H9 (cell line): ENCODE results near the gene EXOSC1. TPM values are rescaled to one million over a fixed set of nuclear protein-coding genes. Genes with fewer than 3 reads are reported as not detected.
A peak's percentile ranks its signal among the peaks of the same experiment; 100 is the strongest.

Source experiments
- DNase-seq: peaks from one replicate; pipeline ENCODE4 v3.0.0-alpha.2; 2017
- H2AFZ ChIP-seq: one replicate; pipeline ENCODE4 v1.6.1; 2013; ENCODE audit warnings: mild to moderate bottlenecking, low read length, control low read depth, moderate library complexity
- H2AK5ac ChIP-seq: 2 replicates; pipeline ENCODE4 v1.6.1; 2013; ENCODE audit warnings: low read length, control low read depth, mixed read lengths; ENCODE audit not compliant: insufficient read length
- H2BK120ac ChIP-seq: one replicate; pipeline ENCODE4 v1.6.1; 2013; ENCODE audit warnings: low read depth, mild to moderate bottlenecking, low read length, control low read depth, inconsistent platforms; ENCODE audit not compliant: poor library complexity, severe bottlenecking
- H2BK12ac ChIP-seq: 2 replicates; pipeline ENCODE4 v1.6.1; 2013; ENCODE audit warnings: low read length, control low read depth, mixed read lengths, low read depth; ENCODE audit not compliant: insufficient read length
- H2BK15ac ChIP-seq: 2 replicates; pipeline ENCODE4 v1.6.1; 2013; ENCODE audit warnings: low read depth, low read length, control low read depth
- H2BK20ac ChIP-seq: one replicate; pipeline ENCODE4 v1.6.1; 2013; ENCODE audit warnings: low read depth, mild to moderate bottlenecking, low read length, control low read depth, inconsistent platforms; ENCODE audit not compliant: poor library complexity, severe bottlenecking
- H2BK5ac ChIP-seq: 2 replicates; pipeline ENCODE4 v1.6.1; 2013; ENCODE audit warnings: low read length, control low read depth, mixed read lengths; ENCODE audit not compliant: insufficient read length
- H3K14ac ChIP-seq: 2 replicates; pipeline ENCODE4 v1.6.1; 2013; ENCODE audit warnings: low read length, control low read depth; ENCODE audit not compliant: insufficient read depth
- H3K18ac ChIP-seq: 2 replicates; pipeline ENCODE4 v1.6.1; 2013; ENCODE audit warnings: low read depth, mild to moderate bottlenecking, mixed read lengths, low read length, control low read depth; ENCODE audit not compliant: insufficient read length
- H3K23ac ChIP-seq: 2 replicates; pipeline ENCODE4 v1.6.1; 2013; ENCODE audit warnings: low read length, control low read depth, mixed read lengths, low read depth; ENCODE audit not compliant: insufficient read length
- H3K23me2 ChIP-seq: 2 replicates; pipeline ENCODE4 v1.6.1; 2013; ENCODE audit warnings: low read depth, mild to moderate bottlenecking, mixed read lengths, low read length, control low read depth; ENCODE audit not compliant: insufficient read length, poor library complexity, severe bottlenecking
- H3K27ac ChIP-seq: 2 replicates; pipeline ENCODE4 v1.5.1; 2013; ENCODE audit warnings: low read length, control low read depth, mixed read lengths, low read depth; ENCODE audit not compliant: insufficient read length
- H3K27me3 ChIP-seq: 2 replicates; pipeline ENCODE4 v1.6.1; 2013; ENCODE audit warnings: low read length, control low read depth, inconsistent platforms; ENCODE audit not compliant: insufficient read depth
- H3K4ac ChIP-seq: 2 replicates; pipeline ENCODE4 v1.6.1; 2013; ENCODE audit warnings: low read depth, mild to moderate bottlenecking, control low read depth, inconsistent platforms, low read length, moderate library complexity
- H3K4me1 ChIP-seq: 2 replicates; pipeline ENCODE4 v1.6.1; 2013; ENCODE audit warnings: low read length, control low read depth, inconsistent platforms; ENCODE audit not compliant: insufficient read depth
- H3K4me2 ChIP-seq: 2 replicates; pipeline ENCODE4 v1.6.1; 2013; ENCODE audit warnings: low read length, control low read depth, mixed read lengths; ENCODE audit not compliant: insufficient read length, insufficient read depth
- H3K56ac ChIP-seq: 2 replicates; pipeline ENCODE4 v1.6.1; 2013; ENCODE audit warnings: low read depth, mild to moderate bottlenecking, mixed read lengths, low read length, control low read depth; ENCODE audit not compliant: insufficient read length
- H3K79me1 ChIP-seq: 2 replicates; pipeline ENCODE4 v1.6.1; 2013; ENCODE audit warnings: low read depth, mild to moderate bottlenecking, moderate library complexity, low read length, control low read depth, inconsistent platforms; ENCODE audit not compliant: insufficient read depth, poor library complexity, severe bottlenecking
- H3K79me2 ChIP-seq: 2 replicates; pipeline ENCODE4 v1.6.1; 2013; ENCODE audit warnings: low read length, control low read depth, inconsistent platforms; ENCODE audit not compliant: insufficient read depth
- H3K9ac ChIP-seq: 2 replicates; pipeline ENCODE4 v1.6.1; 2013; ENCODE audit warnings: low read length, control low read depth, mixed read lengths; ENCODE audit not compliant: insufficient read length; ENCODE audit errors: extremely low read depth
- H3K9me3 ChIP-seq: one replicate; pipeline ENCODE4 v1.6.1; 2013; ENCODE audit warnings: low read depth, low read length, inconsistent platforms; ENCODE audit not compliant: control insufficient read depth
- H3T11ph ChIP-seq: one replicate; pipeline ENCODE4 v1.6.1; 2013; ENCODE audit warnings: mild to moderate bottlenecking, low read length, control low read depth, inconsistent platforms
- H4K20me1 ChIP-seq: one replicate; pipeline ENCODE4 v1.6.1; 2013; ENCODE audit not compliant: control insufficient read depth, insufficient read length, insufficient read depth
- H4K5ac ChIP-seq: 2 replicates; pipeline ENCODE4 v1.6.1; 2013; ENCODE audit warnings: low read depth, mild to moderate bottlenecking, mixed read lengths, low read length, control low read depth; ENCODE audit not compliant: insufficient read length
- H4K8ac ChIP-seq: replicated peaks from 2 replicates; pipeline ENCODE4 v1.6.1; 2013; ENCODE audit warnings: low read length, control low read depth, mixed read lengths, low read depth; ENCODE audit not compliant: insufficient read length
- H4K91ac ChIP-seq: 2 replicates; pipeline ENCODE4 v1.6.1; 2013; ENCODE audit warnings: low read depth, mild to moderate bottlenecking, moderate library complexity, mixed read lengths, low read length, control low read depth; ENCODE audit not compliant: insufficient read length
- H3K27ac Mint-ChIP-seq, 3 experiments: 2 replicates in 2 of 3; 3 replicates in 1 of 3; pipeline ENCODE4 v1.8.0; 2020 to 2021; ENCODE audit warnings: mixed read lengths in 3 of 3, mild to moderate bottlenecking in 1 of 3, moderate library complexity in 1 of 3
- H3K27me3 Mint-ChIP-seq: 2 replicates; pipeline ENCODE4 v1.8.0; 2021; ENCODE audit warnings: low read depth, mild to moderate bottlenecking, moderate library complexity, mixed read lengths
- H3K36me3 Mint-ChIP-seq, 3 experiments: 2 replicates in 2 of 3; 3 replicates in 1 of 3; pipeline ENCODE4 v1.8.0; 2020 to 2021; ENCODE audit warnings: low read depth in 3 of 3, mixed read lengths in 3 of 3; ENCODE audit not compliant: insufficient read depth in 1 of 3
- H3K4me1 Mint-ChIP-seq, 2 experiments: 2 replicates each; pipeline ENCODE4 v1.8.0; 2020; ENCODE audit warnings: mixed read lengths in 2 of 2
- H3K4me3 Mint-ChIP-seq, 2 experiments: 2 replicates in 1 of 2; 3 replicates in 1 of 2; pipeline ENCODE4 v1.8.0; 2020 to 2021; ENCODE audit warnings: mild to moderate bottlenecking in 2 of 2, mixed read lengths in 2 of 2, moderate library complexity in 1 of 2
- H3K9me3 Mint-ChIP-seq, 2 experiments: 2 replicates in 1 of 2; 3 replicates in 1 of 2; pipeline ENCODE4 v1.8.0; 2020; ENCODE audit warnings: mild to moderate bottlenecking in 2 of 2, mixed read lengths in 2 of 2, moderate library complexity in 1 of 2
- CTCF ChIP-seq: fragments of 200-600 bp; sonication (generic); conservative IDR thresholded peaks from 3 replicates; pipeline ENCODE4 v1.8.0; 2021; ENCODE audit warnings: antibody characterized with exemption, mild to moderate bottlenecking
- WGBS: extraction: QIAGEN DNeasy Blood & Tissue Kit; methylation state at CpG from one replicate; pipeline ENCODE4 v1.1.7; 2013; ENCODE audit warnings: missing lambda C conversion rate, low lambda C conversion rate, mixed read lengths; ENCODE audit not compliant: insufficient read length; ENCODE audit errors: extremely low coverage; 5-methylcytosine and 5-hydroxymethylcytosine counted together
- total RNA-seq: library from RNA; stranded (reverse); gene quantifications from 2 replicates; pipeline ENCODE4 v1.2.1, GENCODE V29; 2021

Gene EXOSC1
- total RNA-seq, 1 experiment from 2014 or later = 66.4 TPM

DNA sequence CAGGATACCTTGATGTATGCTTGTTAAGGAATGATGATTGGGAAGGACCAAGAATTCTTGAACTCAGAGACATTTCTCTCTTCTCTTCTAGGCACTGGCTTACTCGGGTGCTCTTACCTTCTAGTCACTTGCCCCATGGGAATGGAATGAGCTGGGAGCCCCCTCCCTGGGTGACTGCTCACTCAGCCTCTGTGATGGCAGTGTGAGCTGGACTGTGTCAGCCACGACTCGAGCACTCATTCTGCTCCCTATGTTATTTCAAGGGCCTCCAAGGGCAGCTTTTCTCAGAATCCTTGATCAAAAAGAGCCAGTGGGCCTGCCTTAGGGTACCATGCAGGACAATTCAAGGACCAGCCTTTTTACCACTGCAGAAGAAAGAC is 10.9 kb upstream of the EXOSC1 start:
- H4K5ac ChIP-seq = no peak overlapping the region
- Mint-ChIP-seq H3K27me3 (no peaks in the 10 kb centered on the region; the same call in 1 of the 2 replicates), H3K27ac (peak overlapping the region in 2 of 3 experiments; percentile 44 to 79; a peak in 2 of 7 replicates), H3K9me3 (no peaks in the 10 kb centered on the region), H3K4me1 (no peaks in the 10 kb centered on the region), H3K4me3 (no peak overlapping the region), H3K36me3 (peaks cover 49 to 95% (median 92%) of the 10 kb centered on the region in 3 experiments)
- no peaks in the 10 kb centered on the region for H4K20me1 ChIP-seq
- no peaks in the 10 kb centered on the region for H3K9me3 ChIP-seq
- no peak overlapping the region for H3K4ac ChIP-seq
- H3K4me1 ChIP-seq = no peaks in the 10 kb centered on the region
- no peak overlapping the region for H2BK120ac ChIP-seq
- H3K27ac ChIP-seq = no peak overlapping the region
- H3K18ac ChIP-seq = no peak overlapping the region
- H4K91ac ChIP-seq = no peak overlapping the region
- no peak overlapping the region for H2BK12ac ChIP-seq
- H3K56ac ChIP-seq = no peak overlapping the region
- H2AK5ac ChIP-seq = no peak overlapping the region
- H3K4me2 ChIP-seq = no peak overlapping the region
- H3K79me2 ChIP-seq = no peaks in the 10 kb centered on the region
- WGBS = no CpG with 5 or more reads among the region's 3 CpGs
- no peak overlapping the region for H2AFZ ChIP-seq
- no peak overlapping the region for H3K9ac ChIP-seq
- H3K27me3 ChIP-seq = no peaks in the 10 kb centered on the region
- H3K14ac ChIP-seq = no peak overlapping the region
- no peak for TF ChIP-seq CTCF
- H3T11ph ChIP-seq = no peak overlapping the region
- no peak overlapping the region for H2BK5ac ChIP-seq
- no peak overlapping the region for H3K23ac ChIP-seq
- no peak for DNase-seq
- no peaks in the 10 kb centered on the region for H3K79me1 ChIP-seq
- no peak overlapping the region for H2BK20ac ChIP-seq
- H2BK15ac ChIP-seq = no peak overlapping the region
- H3K23me2 ChIP-seq = no peaks in the 10 kb centered on the region
- H4K8ac ChIP-seq = no peak overlapping the region
